ENCODE measurements around the gene CRYBA2. TPM values are rescaled to one million over a fixed set of nuclear protein-coding genes. Genes with fewer than 3 reads are reported as not detected.

Gene CRYBA2
- polyA plus RNA-seq, result under 1 TPM; 0.47 to 0.49 TPM

- H3K4me1 ChIP-seq (ENCODE audit: control insufficient read depth in 2 of 2, insufficient read depth in 2 of 2, low read length in 1 of 2), result peaks cover 7 to 18% of the 10 kb centered on the region in 2 donors
- H3K27ac ChIP-seq (ENCODE audit: low read depth in 2 of 2, low read length in 1 of 2), result no peak within 1 kb of the TSS
- peaks cover 0 to 1% of the 10 kb centered on the region in 2 donors for H3K9me3 ChIP-seq (ENCODE audit: control insufficient read depth in 2 of 2, insufficient read depth in 1 of 2, low read depth in 1 of 2, low read length in 1 of 2)
- peaks cover 8 to 28% of the 10 kb centered on the region in 2 donors for H3K27me3 ChIP-seq (ENCODE audit: control insufficient read depth in 1 of 2, insufficient read depth in 2 of 2, low read length in 2 of 2)
- H3K36me3 ChIP-seq (ENCODE audit: control insufficient read depth in 2 of 2, insufficient read depth in 2 of 2, low read length in 1 of 2), result no peaks in the 10 kb centered on the region
- H3K4me3 ChIP-seq (ENCODE audit: low read depth in 1 of 2, low read length in 2 of 2), result peak within 1 kb of the TSS in 1 of 2 donors; percentile 20
- WGBS, 2 donors, result 2 to 3% methylated on average over 48 to 88 of the region's 88 CpGs
These were observed at the start of gene CRYBA2 for GRCh38 chr2:218993345-218994315. Gene CRYBA2, minus strand, starts transcription at chr2:218993422. Its CDS starts 246 bp downstream, at chr2:218993176.

- 61 to 82% methylated on average over 2 of the region's 2 CpGs for WGBS, 2 donors
- Histone ChIP-seq H3K27ac (ENCODE audit: low read depth in 2 of 2, low read length in 1 of 2) (no peak overlapping the region), H3K27me3 (ENCODE audit: control insufficient read depth in 1 of 2, insufficient read depth in 2 of 2, low read length in 2 of 2) (peaks cover 0 to 5% of the 10 kb centered on the region in 2 donors), H3K9me3 (ENCODE audit: control insufficient read depth in 2 of 2, insufficient read depth in 1 of 2, low read depth in 1 of 2, low read length in 1 of 2) (peaks cover 0 to 3% of the 10 kb centered on the region in 2 donors), H3K4me3 (ENCODE audit: low read depth in 1 of 2, low read length in 2 of 2) (no peak overlapping the region), H3K4me1 (ENCODE audit: control insufficient read depth in 2 of 2, insufficient read depth in 2 of 2, low read length in 1 of 2) (no peaks in the 10 kb centered on the region), H3K36me3 (ENCODE audit: control insufficient read depth in 2 of 2, insufficient read depth in 2 of 2, low read length in 1 of 2) (no peaks in the 10 kb centered on the region)
These were observed 49.5 kb upstream of the CRYBA2 start for GRCh38 chr2:219042750-219043149.

- WGBS, 2 donors, result 78 to 81% methylated on average over 4 of the region's 4 CpGs
- Histone ChIP-seq H3K4me1 (ENCODE audit: control insufficient read depth in 2 of 2, insufficient read depth in 2 of 2, low read length in 1 of 2) (no peaks in the 10 kb centered on the region), H3K9me3 (ENCODE audit: control insufficient read depth in 2 of 2, insufficient read depth in 1 of 2, low read depth in 1 of 2, low read length in 1 of 2) (peaks cover 0 to 3% of the 10 kb centered on the region in 2 donors), H3K4me3 (ENCODE audit: low read depth in 1 of 2, low read length in 2 of 2) (no peak overlapping the region), H3K27ac (ENCODE audit: low read depth in 2 of 2, low read length in 1 of 2) (no peak overlapping the region), H3K27me3 (ENCODE audit: control insufficient read depth in 1 of 2, insufficient read depth in 2 of 2, low read length in 2 of 2) (peaks cover 0 to 5% of the 10 kb centered on the region in 2 donors), H3K36me3 (ENCODE audit: control insufficient read depth in 2 of 2, insufficient read depth in 2 of 2, low read length in 1 of 2) (no peaks in the 10 kb centered on the region)
These were observed 48.9 kb upstream of the CRYBA2 start for GRCh38 chr2:219042157-219042556.

- Histone ChIP-seq H3K27me3 (ENCODE audit: control insufficient read depth in 1 of 2, insufficient read depth in 2 of 2, low read length in 2 of 2) (peaks cover 0 to 5% of the 10 kb centered on the region in 2 donors), H3K36me3 (ENCODE audit: control insufficient read depth in 2 of 2, insufficient read depth in 2 of 2, low read length in 1 of 2) (no peaks in the 10 kb centered on the region), H3K4me3 (ENCODE audit: low read depth in 1 of 2, low read length in 2 of 2) (peak within 1 kb of the TSS in 1 of 2 donors; percentile 27), H3K9me3 (ENCODE audit: control insufficient read depth in 2 of 2, insufficient read depth in 1 of 2, low read depth in 1 of 2, low read length in 1 of 2) (peaks cover 0 to 3% of the 10 kb centered on the region in 2 donors), H3K27ac (ENCODE audit: low read depth in 2 of 2, low read length in 1 of 2) (no peak within 1 kb of the TSS), H3K4me1 (ENCODE audit: control insufficient read depth in 2 of 2, insufficient read depth in 2 of 2, low read length in 1 of 2) (no peaks in the 10 kb centered on the region)
- WGBS, 2 donors, result 2 to 3% methylated on average over 21 of the region's 21 CpGs
These were observed 48.0 kb upstream of the CRYBA2 start, which contains the start of gene CFAP65 for GRCh38 chr2:219041252-219041651. Gene CFAP65, minus strand, starts transcription at chr2:219041516. Its CDS starts 2,468 bp downstream, at chr2:219039048.

GRCh38 chr2:219038600-219038999 lies 45.4 kb upstream of the CRYBA2 start:
- H3K27me3 ChIP-seq (ENCODE audit: control insufficient read depth in 1 of 2, insufficient read depth in 2 of 2, low read length in 2 of 2), result peaks cover 0 to 5% of the 10 kb centered on the region in 2 donors
- H3K4me1 ChIP-seq (ENCODE audit: control insufficient read depth in 2 of 2, insufficient read depth in 2 of 2, low read length in 1 of 2), result no peaks in the 10 kb centered on the region
- H3K4me3 ChIP-seq (ENCODE audit: low read depth in 1 of 2, low read length in 2 of 2), result no peak overlapping the region
- 0 to 22% methylated on average over 1 of the region's 1 CpG for WGBS, 2 donors
- no peaks in the 10 kb centered on the region for H3K36me3 ChIP-seq (ENCODE audit: control insufficient read depth in 2 of 2, insufficient read depth in 2 of 2, low read length in 1 of 2)
- H3K9me3 ChIP-seq (ENCODE audit: control insufficient read depth in 2 of 2, insufficient read depth in 1 of 2, low read depth in 1 of 2, low read length in 1 of 2), result peaks cover 0 to 3% of the 10 kb centered on the region in 2 donors
- no peak overlapping the region for H3K27ac ChIP-seq (ENCODE audit: low read depth in 2 of 2, low read length in 1 of 2)

- H3K27me3 ChIP-seq (ENCODE audit: control insufficient read depth in 1 of 2, insufficient read depth in 2 of 2, low read length in 2 of 2), result peaks cover 0 to 5% of the 10 kb centered on the region in 2 donors
- 41 to 47% methylated on average over 8 of the region's 8 CpGs for WGBS, 2 donors
- no peak overlapping the region for H3K4me3 ChIP-seq (ENCODE audit: low read depth in 1 of 2, low read length in 2 of 2)
These were observed 44.7 kb upstream of the CRYBA2 start for GRCh38 chr2:219037783-219038499.

GRCh38 chr2:219035942-219036341 lies 42.7 kb upstream of the CRYBA2 start:
- H3K36me3 ChIP-seq (ENCODE audit: control insufficient read depth in 2 of 2, insufficient read depth in 2 of 2, low read length in 1 of 2), result no peaks in the 10 kb centered on the region
- 81 to 95% methylated on average over 2 of the region's 2 CpGs for WGBS, 2 donors
- H3K4me1 ChIP-seq (ENCODE audit: control insufficient read depth in 2 of 2, insufficient read depth in 2 of 2, low read length in 1 of 2), result no peaks in the 10 kb centered on the region
- H3K27ac ChIP-seq (ENCODE audit: low read depth in 2 of 2, low read length in 1 of 2), result no peak overlapping the region
- H3K9me3 ChIP-seq (ENCODE audit: control insufficient read depth in 2 of 2, insufficient read depth in 1 of 2, low read depth in 1 of 2, low read length in 1 of 2), result no peaks in the 10 kb centered on the region
- H3K4me3 ChIP-seq (ENCODE audit: low read depth in 1 of 2, low read length in 2 of 2), result no peak overlapping the region
- H3K27me3 ChIP-seq (ENCODE audit: control insufficient read depth in 1 of 2, insufficient read depth in 2 of 2, low read length in 2 of 2), result no peaks in the 10 kb centered on the region

More at GRCh38 chr2:219037783-219038499, 44.7 kb upstream of the CRYBA2 start:
- no peak overlapping the region for H3K27ac ChIP-seq (ENCODE audit: low read depth in 2 of 2, low read length in 1 of 2)
- H3K36me3 ChIP-seq (ENCODE audit: control insufficient read depth in 2 of 2, insufficient read depth in 2 of 2, low read length in 1 of 2), result no peaks in the 10 kb centered on the region
- H3K4me1 ChIP-seq (ENCODE audit: control insufficient read depth in 2 of 2, insufficient read depth in 2 of 2, low read length in 1 of 2), result no peaks in the 10 kb centered on the region
- H3K9me3 ChIP-seq (ENCODE audit: control insufficient read depth in 2 of 2, insufficient read depth in 1 of 2, low read depth in 1 of 2, low read length in 1 of 2), result peaks cover 0 to 3% of the 10 kb centered on the region in 2 donors

GRCh38 chr2:219034823-219035222 lies 41.6 kb upstream of the CRYBA2 start:
- no peaks in the 10 kb centered on the region for H3K9me3 ChIP-seq (ENCODE audit: control insufficient read depth in 2 of 2, insufficient read depth in 1 of 2, low read depth in 1 of 2, low read length in 1 of 2)
- H3K27me3 ChIP-seq (ENCODE audit: control insufficient read depth in 1 of 2, insufficient read depth in 2 of 2, low read length in 2 of 2), result no peaks in the 10 kb centered on the region
- no peaks in the 10 kb centered on the region for H3K36me3 ChIP-seq (ENCODE audit: control insufficient read depth in 2 of 2, insufficient read depth in 2 of 2, low read length in 1 of 2)
- 53 to 58% methylated on average over 6 of the region's 6 CpGs for WGBS, 2 donors
- H3K4me3 ChIP-seq (ENCODE audit: low read depth in 1 of 2, low read length in 2 of 2), result no peak overlapping the region
- no peaks in the 10 kb centered on the region for H3K4me1 ChIP-seq (ENCODE audit: control insufficient read depth in 2 of 2, insufficient read depth in 2 of 2, low read length in 1 of 2)
- no peak overlapping the region for H3K27ac ChIP-seq (ENCODE audit: low read depth in 2 of 2, low read length in 1 of 2)

- 82% methylated on average over 23 of the region's 23 CpGs for WGBS, 2 donors
- H3K27me3 ChIP-seq (ENCODE audit: control insufficient read depth in 1 of 2, insufficient read depth in 2 of 2, low read length in 2 of 2), result no peaks in the 10 kb centered on the region
These were observed 39.0 kb upstream of the CRYBA2 start for GRCh38 chr2:219032051-219032745.

More at GRCh38 chr2:219032051-219032745, 39.0 kb upstream of the CRYBA2 start:
- Histone ChIP-seq H3K36me3 (ENCODE audit: control insufficient read depth in 2 of 2, insufficient read depth in 2 of 2, low read length in 1 of 2) (no peaks in the 10 kb centered on the region), H3K27ac (ENCODE audit: low read depth in 2 of 2, low read length in 1 of 2) (no peak overlapping the region), H3K4me3 (ENCODE audit: low read depth in 1 of 2, low read length in 2 of 2) (no peak overlapping the region), H3K9me3 (ENCODE audit: control insufficient read depth in 2 of 2, insufficient read depth in 1 of 2, low read depth in 1 of 2, low read length in 1 of 2) (no peaks in the 10 kb centered on the region), H3K4me1 (ENCODE audit: control insufficient read depth in 2 of 2, insufficient read depth in 2 of 2, low read length in 1 of 2) (no peaks in the 10 kb centered on the region)

Data from esophagus (tissue), 2 donors.